Panc1 (cell line): Measurements from ENCODE around the gene MACF1.

Experiments used
- POLR2AphosphoS5 ChIP-seq: IDR thresholded peaks from 2 replicates; pipeline ENCODE4 v1.6.1; 2012; ENCODE audit warnings: mild to moderate bottlenecking, low read depth, low read length, moderate library complexity
- TF ChIP-seq, protein P1 (sequence below): fragments of 450-650 bp; IDR thresholded peaks from 2 replicates; pipeline ENCODE4 v1.5.1; 2017; ENCODE audit warnings: mild to moderate bottlenecking

DNA sequence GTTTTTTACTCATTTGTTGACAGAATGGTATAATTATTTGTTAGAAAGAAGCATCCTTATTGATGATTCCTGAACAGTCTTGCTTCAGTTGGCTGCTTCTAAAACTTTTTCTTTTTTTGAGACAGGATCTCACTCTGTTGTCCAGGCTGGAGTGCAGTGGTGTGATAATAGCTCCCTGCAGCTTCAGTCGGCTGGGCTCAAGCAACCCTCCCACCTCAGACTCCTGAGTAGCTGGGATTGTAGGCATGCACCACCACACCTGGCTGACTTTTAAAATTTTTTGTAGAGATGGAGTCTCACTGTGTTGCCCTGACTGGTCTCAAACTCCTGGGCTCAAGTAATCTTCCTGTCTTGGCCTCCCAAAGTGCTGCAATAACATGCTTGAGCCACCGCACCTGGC is 38.8 kb downstream of the MACF1 start:
- TF ChIP-seq, protein P1, sequence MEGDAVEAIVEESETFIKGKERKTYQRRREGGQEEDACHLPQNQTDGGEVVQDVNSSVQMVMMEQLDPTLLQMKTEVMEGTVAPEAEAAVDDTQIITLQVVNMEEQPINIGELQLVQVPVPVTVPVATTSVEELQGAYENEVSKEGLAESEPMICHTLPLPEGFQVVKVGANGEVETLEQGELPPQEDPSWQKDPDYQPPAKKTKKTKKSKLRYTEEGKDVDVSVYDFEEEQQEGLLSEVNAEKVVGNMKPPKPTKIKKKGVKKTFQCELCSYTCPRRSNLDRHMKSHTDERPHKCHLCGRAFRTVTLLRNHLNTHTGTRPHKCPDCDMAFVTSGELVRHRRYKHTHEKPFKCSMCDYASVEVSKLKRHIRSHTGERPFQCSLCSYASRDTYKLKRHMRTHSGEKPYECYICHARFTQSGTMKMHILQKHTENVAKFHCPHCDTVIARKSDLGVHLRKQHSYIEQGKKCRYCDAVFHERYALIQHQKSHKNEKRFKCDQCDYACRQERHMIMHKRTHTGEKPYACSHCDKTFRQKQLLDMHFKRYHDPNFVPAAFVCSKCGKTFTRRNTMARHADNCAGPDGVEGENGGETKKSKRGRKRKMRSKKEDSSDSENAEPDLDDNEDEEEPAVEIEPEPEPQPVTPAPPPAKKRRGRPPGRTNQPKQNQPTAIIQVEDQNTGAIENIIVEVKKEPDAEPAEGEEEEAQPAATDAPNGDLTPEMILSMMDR, result no peak
- TF ChIP-seq POLR2AphosphoS5, result no peak
